Astrocyte (in vitro differentiated cells and primary cell): ENCODE measurements around the gene EDNRB.

Experiments used
- EZH2 ChIP-seq: IDR thresholded peaks from 2 replicates; pipeline ENCODE4 v1.6.1; 2012; ENCODE audit warnings: mild to moderate bottlenecking, low read length, inconsistent platforms; ENCODE audit not compliant: insufficient read depth
- TF ChIP-seq, protein P1 (sequence below): IDR thresholded peaks from 2 replicates; pipeline ENCODE4 v1.5.1; 2011; ENCODE audit warnings: low read depth, mild to moderate bottlenecking, inconsistent platforms, low read length, moderate library complexity; ENCODE audit not compliant: insufficient read depth

- TF ChIP-seq, protein P1, sequence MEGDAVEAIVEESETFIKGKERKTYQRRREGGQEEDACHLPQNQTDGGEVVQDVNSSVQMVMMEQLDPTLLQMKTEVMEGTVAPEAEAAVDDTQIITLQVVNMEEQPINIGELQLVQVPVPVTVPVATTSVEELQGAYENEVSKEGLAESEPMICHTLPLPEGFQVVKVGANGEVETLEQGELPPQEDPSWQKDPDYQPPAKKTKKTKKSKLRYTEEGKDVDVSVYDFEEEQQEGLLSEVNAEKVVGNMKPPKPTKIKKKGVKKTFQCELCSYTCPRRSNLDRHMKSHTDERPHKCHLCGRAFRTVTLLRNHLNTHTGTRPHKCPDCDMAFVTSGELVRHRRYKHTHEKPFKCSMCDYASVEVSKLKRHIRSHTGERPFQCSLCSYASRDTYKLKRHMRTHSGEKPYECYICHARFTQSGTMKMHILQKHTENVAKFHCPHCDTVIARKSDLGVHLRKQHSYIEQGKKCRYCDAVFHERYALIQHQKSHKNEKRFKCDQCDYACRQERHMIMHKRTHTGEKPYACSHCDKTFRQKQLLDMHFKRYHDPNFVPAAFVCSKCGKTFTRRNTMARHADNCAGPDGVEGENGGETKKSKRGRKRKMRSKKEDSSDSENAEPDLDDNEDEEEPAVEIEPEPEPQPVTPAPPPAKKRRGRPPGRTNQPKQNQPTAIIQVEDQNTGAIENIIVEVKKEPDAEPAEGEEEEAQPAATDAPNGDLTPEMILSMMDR, result no peak
- TF ChIP-seq EZH2, result no peak
Observed at GRCh38 chr13:77916488-77916887, 2.1 kb downstream of the EDNRB start.
